OCI-LY3 (cell line): ENCODE data around the gene PRR13.
A peak's percentile ranks its signal among the peaks of the same experiment; 100 is the strongest.

ENCODE experiments used
- H2AFZ ChIP-seq: fragments of 200-600, 300-600 bp; shearing (Covaris generic); 2 replicates; pipeline ENCODE4 v1.6.0; 2014; ENCODE audit warnings: antibody characterized with exemption, low read depth, low read length
- H3K27ac ChIP-seq: fragments of 200-600, 300-600 bp; sonication (generic); 2 replicates; pipeline ENCODE4 v1.5.1; 2014; ENCODE audit warnings: mild to moderate bottlenecking, low read length, moderate library complexity, mixed read lengths
- H3K27me3 ChIP-seq: fragments of 200-600, 300-600 bp; sonication (generic); 2 replicates; pipeline ENCODE4 v1.6.1; 2014; ENCODE audit warnings: low read depth, low read length, mixed read lengths
- H3K36me3 ChIP-seq: fragments of 200-600, 300-600 bp; sonication (generic); replicated peaks from 2 replicates; pipeline ENCODE3; 2014; ENCODE audit warnings: low read depth, low read length, mixed read lengths
- H3K4me1 ChIP-seq: fragments of 300-600, 200-600 bp; sonication (generic); 2 replicates; pipeline ENCODE4 v1.6.1; 2014; ENCODE audit warnings: low read length, mixed read lengths
- H3K4me2 ChIP-seq: fragments of 200-600, 300-600 bp; sonication (generic); 2 replicates; pipeline ENCODE4 v1.6.1; 2014; ENCODE audit warnings: low read length, mixed read lengths
- H3K4me3 ChIP-seq: fragments of 300-600, 200-600 bp; sonication (generic); 2 replicates; pipeline ENCODE4 v1.5.1; 2014; ENCODE audit warnings: antibody characterized with exemption, mild to moderate bottlenecking, low read length, moderate library complexity
- H3K79me2 ChIP-seq: fragments of 300-600, 200-600 bp; shearing (Covaris generic); 2 replicates; pipeline ENCODE4 v1.6.1; 2014; ENCODE audit warnings: mild to moderate bottlenecking, low read length, mixed read lengths
- H3K9ac ChIP-seq: fragments of 300-600, 200-600 bp; shearing (Covaris generic); 2 replicates; pipeline ENCODE4 v1.6.0; 2014; ENCODE audit warnings: mild to moderate bottlenecking, low read length, moderate library complexity
- H3K9me3 ChIP-seq: fragments of 200-600, 300-600 bp; shearing (Covaris generic); 2 replicates; pipeline ENCODE4 v1.6.1; 2014; ENCODE audit warnings: low read length, mixed read lengths; ENCODE audit not compliant: insufficient read depth
- H4K20me1 ChIP-seq: fragments of 200-600, 300-600 bp; sonication (generic); 2 replicates; pipeline ENCODE4 v1.6.1; 2016; ENCODE audit warnings: low read length, mixed read lengths; ENCODE audit not compliant: insufficient read depth
- EZH2phosphoT487 ChIP-seq: fragments of 200-600 bp; shearing (Covaris generic); IDR thresholded peaks from 2 replicates; pipeline ENCODE4 v1.6.1; 2018; ENCODE audit warnings: antibody characterized with exemption, mixed run types, low read depth
- TF ChIP-seq, protein P1 (sequence below): fragments of 200-600, 300-600 bp; sonication (generic); IDR thresholded peaks from 2 replicates; pipeline ENCODE4 v1.5.1; 2014; ENCODE audit warnings: antibody characterized with exemption, low read length, low read depth

The PRR13 gene

DNA sequence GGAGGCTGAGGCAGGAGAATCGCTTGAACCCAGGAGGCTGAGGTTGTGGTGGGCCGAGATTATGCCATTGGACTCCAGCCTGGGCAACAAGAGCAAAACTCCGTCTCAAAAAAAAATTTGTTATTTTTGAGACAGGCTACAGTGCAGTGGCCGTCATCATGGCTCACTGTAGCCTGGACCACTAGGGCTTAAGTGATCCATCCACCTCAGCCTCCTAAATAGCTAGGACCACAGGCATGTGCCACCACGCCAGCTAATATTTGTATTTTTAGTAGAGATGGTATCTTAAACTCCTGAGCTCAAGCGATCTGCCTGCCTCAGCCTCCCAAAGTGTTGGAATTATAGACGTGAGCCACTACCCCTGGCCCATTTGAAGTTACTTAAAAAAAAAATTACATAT is 9.4 kb downstream of the PRR13 start:
- no peaks in the 10 kb centered on the region for H3K9me3 ChIP-seq
- no peak overlapping the region for H3K9ac ChIP-seq
- peaks cover 31% of the 10 kb centered on the region for H4K20me1 ChIP-seq
- H3K27ac ChIP-seq: no peak overlapping the region
- TF ChIP-seq, protein P1, sequence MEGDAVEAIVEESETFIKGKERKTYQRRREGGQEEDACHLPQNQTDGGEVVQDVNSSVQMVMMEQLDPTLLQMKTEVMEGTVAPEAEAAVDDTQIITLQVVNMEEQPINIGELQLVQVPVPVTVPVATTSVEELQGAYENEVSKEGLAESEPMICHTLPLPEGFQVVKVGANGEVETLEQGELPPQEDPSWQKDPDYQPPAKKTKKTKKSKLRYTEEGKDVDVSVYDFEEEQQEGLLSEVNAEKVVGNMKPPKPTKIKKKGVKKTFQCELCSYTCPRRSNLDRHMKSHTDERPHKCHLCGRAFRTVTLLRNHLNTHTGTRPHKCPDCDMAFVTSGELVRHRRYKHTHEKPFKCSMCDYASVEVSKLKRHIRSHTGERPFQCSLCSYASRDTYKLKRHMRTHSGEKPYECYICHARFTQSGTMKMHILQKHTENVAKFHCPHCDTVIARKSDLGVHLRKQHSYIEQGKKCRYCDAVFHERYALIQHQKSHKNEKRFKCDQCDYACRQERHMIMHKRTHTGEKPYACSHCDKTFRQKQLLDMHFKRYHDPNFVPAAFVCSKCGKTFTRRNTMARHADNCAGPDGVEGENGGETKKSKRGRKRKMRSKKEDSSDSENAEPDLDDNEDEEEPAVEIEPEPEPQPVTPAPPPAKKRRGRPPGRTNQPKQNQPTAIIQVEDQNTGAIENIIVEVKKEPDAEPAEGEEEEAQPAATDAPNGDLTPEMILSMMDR: no peak
- TF ChIP-seq EZH2phosphoT487: no peak
- no peak overlapping the region for H3K4me3 ChIP-seq
- peaks cover 18% of the 10 kb centered on the region for H3K4me1 ChIP-seq
- peak overlapping the region; percentile 5; the same call in 1 of the 2 replicates for H3K4me2 ChIP-seq
- H3K27me3 ChIP-seq: no peaks in the 10 kb centered on the region
- H2AFZ ChIP-seq: no peak overlapping the region
- peaks cover 38% of the 10 kb centered on the region for H3K79me2 ChIP-seq
- peaks cover 44% of the 10 kb centered on the region for H3K36me3 ChIP-seq

DNA sequence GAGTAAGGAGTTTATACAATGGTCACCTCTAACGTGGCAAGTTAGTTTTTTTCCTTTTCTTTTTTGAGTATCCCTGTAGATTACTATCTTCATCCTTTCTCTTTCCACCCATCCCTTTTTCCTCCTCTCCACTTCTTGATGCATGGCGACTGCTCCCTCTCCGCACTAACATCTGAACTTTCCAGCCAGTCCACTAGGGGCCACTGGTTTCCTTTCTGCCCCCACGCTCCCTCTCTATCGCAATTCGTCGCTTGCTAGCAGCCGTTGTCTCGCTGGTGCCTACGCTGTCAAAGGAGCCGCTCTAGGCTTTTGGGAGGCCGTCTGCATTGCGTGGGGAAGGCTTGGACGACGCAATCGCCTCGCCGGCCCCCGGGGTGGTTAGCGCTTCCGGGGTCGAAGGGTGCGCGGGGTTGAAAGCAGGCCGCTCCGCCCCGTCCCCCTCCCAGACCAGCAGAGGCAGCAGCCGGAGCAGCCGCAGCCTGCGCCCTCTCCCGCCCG is 10.2 kb downstream of the PRR13 start, which contains the start of gene PCBP2:
Gene PCBP2 (plus strand): TSS at position 442 of the 498 bp plus-strand sequence. CDS start 2,699 bp downstream, outside the sequence.
- Histone ChIP-seq H3K27me3 (no peaks in the 10 kb centered on the region), H3K4me1 (peaks cover 18% of the 10 kb centered on the region), H3K4me2 (peak within 1 kb of the TSS; percentile 87), H3K36me3 (peaks cover 50% of the 10 kb centered on the region), H3K9me3 (no peaks in the 10 kb centered on the region), H3K9ac (peak within 1 kb of the TSS; percentile 96), H4K20me1 (peaks cover 31% of the 10 kb centered on the region), H3K27ac (peak within 1 kb of the TSS; percentile 74), H3K79me2 (peaks cover 46% of the 10 kb centered on the region), H3K4me3 (peak within 1 kb of the TSS; percentile 85), H2AFZ (peak within 1 kb of the TSS; percentile 71)
- no peak for TF ChIP-seq EZH2phosphoT487
- TF ChIP-seq, protein P1: peak; percentile 75

DNA sequence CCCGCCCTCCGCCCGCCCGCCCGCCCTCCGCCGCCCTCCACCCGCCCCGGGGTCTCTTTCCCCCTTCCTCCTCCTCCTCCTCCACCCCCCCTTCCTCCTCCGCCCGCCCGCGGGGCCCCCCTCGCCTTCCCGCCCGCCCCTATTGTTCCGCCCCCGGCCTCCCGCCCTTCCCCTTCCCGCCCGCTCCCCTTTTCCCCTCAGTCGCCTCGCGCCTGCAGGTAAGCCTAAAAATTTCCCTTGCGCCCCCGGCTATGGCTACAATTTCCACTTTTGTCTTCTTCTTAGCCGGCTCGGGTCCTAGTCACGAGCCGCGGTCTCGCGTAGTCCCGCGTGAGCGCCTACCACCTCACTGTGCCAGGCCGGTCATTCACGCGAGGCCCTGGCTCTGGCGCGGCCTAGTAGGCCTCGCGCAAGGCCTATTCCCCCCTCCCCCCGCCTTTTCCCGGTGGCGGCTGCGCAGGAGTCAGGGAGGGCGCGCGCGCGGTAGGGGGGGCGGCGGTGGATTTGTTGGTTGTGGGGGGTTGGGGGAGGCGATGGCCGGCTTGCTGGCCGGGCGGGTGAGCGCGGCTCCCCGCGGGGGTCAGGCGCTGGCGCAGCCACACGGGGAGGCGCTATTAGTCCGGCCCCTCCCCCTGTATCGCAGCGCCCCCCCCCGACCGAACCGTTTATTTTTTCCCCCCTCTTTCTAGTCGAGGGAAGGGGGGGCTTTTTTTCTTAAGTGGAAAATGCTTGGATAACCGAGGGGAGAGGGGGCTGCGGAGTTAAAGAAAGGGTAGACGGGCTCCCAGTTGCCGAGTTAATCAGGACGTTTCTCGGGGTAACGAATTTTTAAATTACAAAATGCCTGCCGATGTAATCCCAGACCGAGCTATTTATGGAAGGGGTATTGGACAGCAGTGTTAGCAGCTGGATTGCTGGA is 10.9 kb downstream of the PRR13 start:
- no peaks in the 10 kb centered on the region for H3K9me3 ChIP-seq
- H3K4me2 ChIP-seq: peak overlapping the region; percentile 87
- peak overlapping the region; percentile 85 for H3K4me3 ChIP-seq
- TF ChIP-seq, protein P1: peak; percentile 60
- TF ChIP-seq EZH2phosphoT487: no peak
- H3K27ac ChIP-seq: peak overlapping the region; percentile 74
- H3K9ac ChIP-seq: peak overlapping the region; percentile 96
- H3K36me3 ChIP-seq: peaks cover 55% of the 10 kb centered on the region
- no peak overlapping the region for H2AFZ ChIP-seq
- H3K27me3 ChIP-seq: no peaks in the 10 kb centered on the region
- H4K20me1 ChIP-seq: peaks cover 31% of the 10 kb centered on the region
- peaks cover 53% of the 10 kb centered on the region for H3K79me2 ChIP-seq
- H3K4me1 ChIP-seq: peaks cover 18% of the 10 kb centered on the region

DNA sequence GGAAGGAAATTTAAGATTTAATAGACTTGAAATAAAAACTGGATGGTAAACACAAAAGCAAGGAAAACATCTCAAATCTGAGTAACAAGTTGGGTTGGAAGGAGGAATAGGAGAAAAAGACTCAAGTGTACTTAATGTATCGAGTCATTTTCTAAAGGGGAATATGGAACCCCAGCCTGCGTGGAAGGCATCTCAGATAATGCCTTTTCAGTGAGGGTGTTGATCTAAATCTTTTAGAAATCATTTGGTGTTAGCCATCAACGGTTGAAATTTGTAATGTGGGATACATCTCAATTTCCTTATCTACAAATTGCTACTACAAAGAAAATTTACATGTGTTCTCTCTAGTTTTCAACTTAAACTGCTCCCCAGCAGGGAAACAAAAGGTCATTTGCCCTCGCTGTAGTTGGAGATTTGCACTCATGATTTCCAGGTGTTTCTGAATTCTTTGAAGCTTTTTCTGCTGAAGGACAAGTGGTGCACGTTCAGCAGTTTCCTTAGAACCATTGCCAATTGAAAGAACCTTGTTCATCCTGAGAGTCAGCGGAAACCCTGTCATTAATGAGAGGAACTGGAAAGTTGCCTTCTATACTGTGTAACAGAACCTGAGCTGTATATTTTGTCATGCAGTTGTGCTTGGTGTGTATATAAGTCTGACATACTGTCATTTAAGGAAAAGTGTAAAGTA is 12.6 kb downstream of the PRR13 start:
- peaks cover 53% of the 10 kb centered on the region for H3K36me3 ChIP-seq
- no peaks in the 10 kb centered on the region for H3K9me3 ChIP-seq
- no peak overlapping the region for H3K27ac ChIP-seq
- H3K27me3 ChIP-seq: no peaks in the 10 kb centered on the region
- H3K79me2 ChIP-seq: peaks cover 64% of the 10 kb centered on the region
- H3K4me1 ChIP-seq: peaks cover 18% of the 10 kb centered on the region
- H3K4me3 ChIP-seq: 0 out of 2 replicates have a peak overlapping the region, but pooled peaks have one; percentile 85
- H2AFZ ChIP-seq: no peak overlapping the region
- no peak for TF ChIP-seq EZH2phosphoT487
- TF ChIP-seq, protein P1: no peak
- H4K20me1 ChIP-seq: peaks cover 34% of the 10 kb centered on the region
- peak overlapping the region; percentile 87 for H3K4me2 ChIP-seq
- H3K9ac ChIP-seq: 0 out of 2 replicates have a peak overlapping the region, but pooled peaks have one; percentile 96
